Right ventricle myocardium superior (tissue), 1 donor: ENCODE measurements around the gene CAND1. TPM values are rescaled to one million over a fixed set of nuclear protein-coding genes. Genes with fewer than 3 reads are reported as not detected.

ENCODE experiments used
- ATAC-seq: fragments of 200-7000 bp; cut with Tn5 transposase; one replicate; pipeline ENCODE4 v1.9.1; 2020; ENCODE audit warnings: mild to moderate bottlenecking; ENCODE audit not compliant: poor library complexity
- DNase-seq: peaks from one replicate; pipeline ENCODE4 v3.0.0-alpha.2; 2020
- intact Hi-C: fragments of 100-400 bp; cut with DNase I; formaldehyde crosslinking; loops from one replicate; pipeline ENCODE4 v1.11.2; 2022
- total RNA-seq: library from RNA; stranded (reverse); fragmentation: NEBNext Ultra II Directional; extraction: Animal tissue kit (Norgen Biotek cat#: 25700); gene quantifications from one replicate; pipeline ENCODE4 v1.2.1, GENCODE V29; 2021
- donor health status: DM: no; HTN: yes; CAD: no; lungs with severe emphysema.

Gene CAND1
- total RNA-seq, 1 donor from 2014 or later: 29.8 TPM

GRCh38 chr12:67364228-67364627 lies 95.1 kb downstream of the CAND1 start:
- DNase-seq: no peak
- peak; percentile 53 for ATAC-seq
- intact Hi-C loops: no loop called here

GRCh38 chr12:67365131-67365530 lies 96.0 kb downstream of the CAND1 start:
- DNase-seq (no peak), ATAC-seq (no peak)
- intact Hi-C loops: no loop called here

- intact Hi-C loops: no loop called here
- DNase-seq (no peak), ATAC-seq (no peak)
These were observed 98.7 kb downstream of the CAND1 start for GRCh38 chr12:67367843-67368242.
